Eye (tissue), 1 donor: Measurements from ENCODE around the gene CERS6.

ENCODE experiments used
- DNase-seq: peaks from one replicate; pipeline ENCODE4 v3.0.0-alpha.2; 2015

Gene CERS6

GRCh38 chr2:168503901-168504300 is 47.8 kb downstream of the CERS6 start:
- no peak for DNase-seq

GRCh38 chr2:168504323-168504722 is 48.3 kb downstream of the CERS6 start:
- no peak for DNase-seq

DNA sequence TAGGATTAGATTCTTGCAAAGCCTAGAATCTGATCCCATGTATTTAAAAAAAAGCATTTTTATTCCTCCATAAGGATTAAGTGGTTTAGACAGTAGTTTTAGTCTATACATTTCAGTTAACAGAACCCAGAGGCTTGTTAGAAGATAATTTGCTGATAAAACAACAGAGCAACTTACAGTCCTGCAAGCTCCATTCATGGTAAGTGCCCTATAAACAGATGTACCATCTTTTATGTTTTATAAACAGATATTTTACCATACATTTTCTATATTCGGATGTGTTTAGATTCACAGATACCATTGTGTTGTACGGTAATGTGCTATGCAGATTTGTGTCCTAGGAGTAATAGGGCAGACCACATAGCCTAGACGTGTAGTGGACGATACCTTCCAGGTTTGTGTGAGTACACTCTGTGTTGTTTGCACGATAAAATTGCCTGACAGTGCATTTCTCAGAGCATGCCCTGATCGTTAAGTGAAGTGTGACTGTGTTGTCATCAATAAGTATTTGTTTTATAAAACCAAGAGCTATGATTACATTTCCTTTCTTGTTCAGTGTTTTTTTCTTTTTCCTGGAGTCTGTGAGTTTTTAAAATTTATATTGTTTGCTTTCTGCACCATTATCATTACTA is 54.2 kb downstream of the CERS6 start:
- no peak for DNase-seq

DNA sequence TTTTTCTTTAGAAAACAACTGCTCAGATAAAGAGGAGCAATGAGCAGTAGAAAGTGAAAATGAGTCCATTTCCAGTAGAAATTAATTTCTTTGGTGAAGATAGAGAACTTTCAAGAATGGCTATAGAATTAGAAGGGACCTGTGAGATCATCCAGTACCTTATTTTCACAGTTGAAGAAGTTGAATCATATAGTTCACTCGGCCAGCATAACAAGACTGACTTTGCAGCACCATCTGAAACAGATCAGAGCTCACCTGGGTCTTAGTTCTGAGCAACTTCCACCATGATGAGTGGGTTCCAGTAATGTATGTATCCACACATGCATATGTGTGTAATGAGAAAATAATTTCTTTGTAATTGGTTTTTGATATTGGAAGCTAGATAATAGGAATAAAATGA is 58.6 kb downstream of the CERS6 start:
- no peak for DNase-seq

DNA sequence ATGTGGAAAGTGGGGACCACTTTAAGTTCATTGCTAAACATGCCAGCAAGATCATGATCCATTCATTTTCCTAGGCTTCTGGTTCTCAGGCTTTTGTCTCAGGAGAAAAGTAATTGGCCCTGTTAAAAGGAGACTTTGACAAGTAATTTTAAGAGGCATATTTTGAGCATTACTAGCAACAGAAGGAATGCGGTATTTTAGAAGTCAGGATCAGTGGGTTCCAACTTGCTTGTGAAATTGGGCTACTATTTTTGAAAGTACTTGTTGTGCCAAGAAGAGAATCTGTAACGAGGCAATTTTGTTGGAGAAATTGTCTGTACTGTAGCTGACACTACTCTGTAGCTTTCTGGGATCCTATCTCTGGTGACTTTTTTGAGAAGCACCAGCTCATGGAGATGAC is 59.4 kb downstream of the CERS6 start:
- no peak for DNase-seq

- no peak for DNase-seq
These were observed 61.7 kb downstream of the CERS6 start for GRCh38 chr2:168517816-168518215.

- DNase-seq: peak; percentile 78
These were observed 62.5 kb downstream of the CERS6 start for GRCh38 chr2:168518555-168519066.

- no peak for DNase-seq
These were observed 63.6 kb downstream of the CERS6 start for GRCh38 chr2:168519534-168520308.

- DNase-seq: peak; percentile 47
These were observed 65.1 kb downstream of the CERS6 start for GRCh38 chr2:168521053-168521741.

- no peak for DNase-seq
These were observed 66.4 kb downstream of the CERS6 start for GRCh38 chr2:168522446-168522845.

DNA sequence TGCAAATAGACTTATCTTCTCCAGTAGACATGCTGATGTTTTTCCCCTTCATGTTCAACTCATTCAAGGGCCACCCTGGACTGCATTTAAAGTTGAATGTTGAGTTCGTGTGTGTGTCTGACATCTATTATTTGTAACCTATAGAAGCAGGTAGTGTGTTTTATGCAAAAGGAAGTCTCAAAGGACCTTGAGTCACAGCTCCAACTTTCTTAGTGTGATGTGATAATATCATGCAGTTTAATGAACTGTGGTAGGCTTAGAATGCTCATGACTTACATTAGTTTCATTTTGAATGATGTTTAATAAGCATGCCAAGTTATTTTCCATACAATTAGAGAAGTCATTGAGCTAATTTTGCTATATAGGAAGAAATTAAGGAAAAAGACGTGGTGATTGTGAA is 67.9 kb downstream of the CERS6 start:
- no peak for DNase-seq

DNA sequence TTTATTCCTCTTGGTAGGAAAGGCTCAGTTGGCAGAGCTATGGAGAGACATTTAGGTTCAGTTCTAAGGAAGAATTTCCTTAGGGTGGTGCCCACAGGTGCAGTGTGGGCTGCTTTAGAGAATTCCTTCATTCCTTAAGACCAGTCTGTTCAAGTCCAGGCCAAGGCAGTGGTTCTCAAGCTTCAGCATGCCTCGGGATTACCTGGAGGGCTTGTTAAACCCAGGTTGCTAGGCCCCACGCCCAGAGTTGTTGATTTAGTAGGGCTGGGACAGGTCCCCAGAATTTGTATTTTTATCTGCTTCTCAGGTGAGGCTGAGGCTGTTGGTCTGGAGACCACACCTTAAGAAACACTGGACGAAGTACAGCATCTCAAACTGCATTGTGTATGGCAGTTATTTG is 68.9 kb downstream of the CERS6 start:
- DNase-seq: peak; percentile 25

DNA sequence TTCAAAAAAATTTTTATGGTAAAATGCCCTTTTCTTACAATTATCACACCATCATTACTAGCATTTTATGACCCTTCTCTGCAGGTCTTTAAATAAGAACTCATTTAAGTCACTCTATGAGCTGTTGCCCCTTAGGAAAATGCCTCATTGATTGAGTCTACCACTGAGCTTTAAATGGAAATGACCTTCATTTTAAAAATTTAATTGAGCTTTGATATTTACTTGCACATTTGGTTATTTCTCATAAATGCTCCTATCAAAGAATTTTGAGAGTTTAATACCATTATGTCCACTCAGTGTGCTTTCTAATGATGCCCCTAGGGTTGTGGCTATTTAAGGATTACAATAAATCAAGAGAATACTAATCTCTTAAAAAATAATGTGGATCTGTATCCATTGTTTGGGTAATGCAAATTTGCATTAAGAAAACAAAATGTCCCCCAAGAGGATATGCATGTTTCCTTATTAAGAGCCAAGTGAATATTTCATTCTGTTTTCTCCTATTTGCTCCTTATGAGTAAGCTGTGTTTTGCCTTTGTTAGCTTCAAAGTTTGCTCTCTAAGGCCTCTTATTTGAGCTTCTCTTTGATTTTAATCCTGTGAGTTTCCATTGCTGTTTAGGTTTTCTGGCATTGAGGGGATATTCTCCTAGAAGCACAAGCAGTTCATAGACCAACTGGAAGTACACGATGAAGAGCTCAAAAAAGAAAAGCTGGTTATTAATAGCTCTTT is 69.8 kb downstream of the CERS6 start:
- DNase-seq: no peak

GRCh38 chr2:168526641-168527040 is 70.6 kb downstream of the CERS6 start:
- no peak for DNase-seq

GRCh38 chr2:168528016-168528415 is 71.9 kb downstream of the CERS6 start:
- no peak for DNase-seq

- DNase-seq: no peak
These were observed 72.4 kb downstream of the CERS6 start for GRCh38 chr2:168528469-168528868.

DNA sequence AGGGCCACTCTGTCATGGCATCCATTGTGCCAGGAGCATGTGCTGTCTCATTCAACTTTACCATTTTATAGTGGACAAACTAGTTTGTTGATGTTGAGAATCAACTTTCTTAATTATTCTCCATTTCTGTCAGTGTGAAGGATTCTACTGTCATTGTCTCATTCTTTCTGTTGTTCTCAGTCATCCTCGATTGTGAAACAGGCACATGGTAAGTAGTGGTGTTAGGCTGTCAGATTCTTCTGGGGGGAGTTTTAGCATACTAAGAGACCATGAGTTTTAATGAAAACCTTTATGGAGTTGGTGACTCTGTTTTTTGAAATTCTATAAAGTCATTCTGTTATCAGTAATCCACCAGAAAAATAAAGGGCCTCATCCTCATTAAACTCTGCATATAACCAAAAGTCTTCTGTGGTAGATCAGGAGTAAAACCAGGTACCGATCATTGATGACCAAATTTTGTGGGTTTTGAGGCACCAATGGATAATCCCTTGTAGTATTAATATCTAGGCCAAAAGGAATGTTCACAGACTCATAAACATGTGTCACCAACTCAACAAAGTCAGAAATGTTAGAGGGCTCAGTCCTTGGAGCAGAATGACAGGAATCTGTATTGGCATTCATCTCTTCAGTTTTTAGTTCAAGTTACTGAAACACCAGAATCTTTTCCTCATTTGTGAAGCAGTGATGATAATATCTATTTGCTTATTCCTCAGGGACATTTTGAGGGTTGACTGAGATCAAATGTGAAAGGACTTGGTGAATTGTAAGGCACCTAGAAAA is 73.2 kb downstream of the CERS6 start:
- DNase-seq: peak; percentile 17

GRCh38 chr2:168529900-168530561 is 74.0 kb downstream of the CERS6 start:
- DNase-seq: peak; percentile 35

DNA sequence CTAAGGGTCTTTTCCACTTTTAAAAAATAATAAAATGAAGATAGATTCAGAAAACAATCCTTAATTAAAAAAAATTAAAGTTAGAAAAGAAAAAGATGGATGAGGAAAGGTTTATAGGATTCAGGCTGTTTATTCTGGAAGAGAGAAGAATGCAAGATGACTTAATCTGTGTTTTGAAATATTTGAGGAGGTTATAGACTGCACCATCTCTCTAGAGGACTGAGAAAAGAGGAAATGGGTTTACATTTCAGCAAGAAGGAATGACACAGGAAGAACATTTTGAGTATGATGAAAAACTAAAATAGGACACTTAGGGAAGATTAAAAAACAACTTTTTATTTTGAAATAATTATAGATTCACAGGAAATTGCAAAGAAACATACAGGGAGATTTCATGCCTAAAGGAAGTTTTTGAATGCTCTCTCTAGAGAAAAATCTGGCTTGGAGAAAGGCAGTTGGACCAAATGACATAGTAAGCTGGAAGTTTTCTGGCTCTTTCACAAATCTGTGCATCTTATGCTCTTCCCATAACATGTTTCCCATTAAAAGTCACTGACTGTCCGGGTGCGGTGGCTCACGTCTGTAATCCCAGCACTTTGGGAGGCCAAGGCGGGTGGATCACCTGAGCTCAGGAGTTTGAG is 75.0 kb downstream of the CERS6 start:
- DNase-seq: no peak

- peak; percentile 24 for DNase-seq
These were observed 78.9 kb downstream of the CERS6 start for GRCh38 chr2:168534926-168535325.

DNA sequence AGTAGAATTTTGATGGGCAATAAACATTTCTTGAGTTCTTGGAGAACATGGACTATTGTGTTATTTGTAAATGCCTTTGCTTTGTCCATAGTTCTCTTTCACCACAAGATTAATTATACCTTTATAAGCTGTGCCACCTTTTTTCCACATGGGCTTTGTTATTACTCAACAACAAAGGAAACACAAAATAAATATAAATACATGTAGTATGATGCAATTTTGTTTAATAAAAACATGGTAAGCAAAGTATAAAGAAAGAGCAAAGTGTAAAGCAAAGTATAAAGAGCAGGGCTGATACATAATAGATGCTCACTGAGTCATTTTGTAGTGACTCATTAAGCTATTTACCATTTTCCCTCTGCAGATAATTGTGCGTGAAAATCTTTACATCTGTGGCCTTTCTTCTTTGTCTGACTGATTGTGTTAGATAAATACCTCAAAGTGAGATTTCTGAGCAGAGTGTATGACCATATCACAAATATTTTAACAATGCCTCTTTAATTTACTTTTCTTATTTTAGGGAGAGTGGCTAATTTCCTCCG is 80.9 kb downstream of the CERS6 start:
- DNase-seq: no peak
